GM21576 (cell line): ENCODE results near the gene HSDL2.
"Not testable (repeated sequence)": the region's sequence is repeated elsewhere in the genome, so short reads cannot be mapped to it uniquely, and the experiment has no call there.

Experiments used
- ATAC-seq: cut with Tn5 transposase; IDR thresholded peaks from one replicate; pipeline ENCODE4 v1.9.1; 2021; ENCODE audit warnings: mild to moderate bottlenecking, moderate library complexity; ENCODE audit not compliant: unreplicated experiment

Gene HSDL2

DNA sequence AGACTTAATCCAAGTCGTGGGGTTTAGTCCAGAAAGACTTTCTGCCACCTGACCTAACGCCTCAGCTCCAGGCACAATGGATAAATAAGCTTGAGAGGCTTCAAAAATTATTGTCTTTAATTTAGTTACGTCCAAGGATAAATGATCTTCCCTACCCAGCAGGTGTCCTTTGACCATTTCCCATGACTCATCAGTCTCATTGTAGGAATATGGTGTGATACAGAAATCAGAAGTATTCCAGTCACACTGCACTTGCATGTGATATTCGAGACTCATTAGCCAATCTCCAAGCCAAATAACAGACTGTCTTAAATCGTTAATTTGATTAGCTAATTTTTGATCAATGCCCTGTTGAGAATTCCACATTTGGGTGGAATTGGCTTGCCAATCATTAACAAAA lies 13.2 kb downstream of the HSDL2 start:
- not testable (repeated sequence) for ATAC-seq

DNA sequence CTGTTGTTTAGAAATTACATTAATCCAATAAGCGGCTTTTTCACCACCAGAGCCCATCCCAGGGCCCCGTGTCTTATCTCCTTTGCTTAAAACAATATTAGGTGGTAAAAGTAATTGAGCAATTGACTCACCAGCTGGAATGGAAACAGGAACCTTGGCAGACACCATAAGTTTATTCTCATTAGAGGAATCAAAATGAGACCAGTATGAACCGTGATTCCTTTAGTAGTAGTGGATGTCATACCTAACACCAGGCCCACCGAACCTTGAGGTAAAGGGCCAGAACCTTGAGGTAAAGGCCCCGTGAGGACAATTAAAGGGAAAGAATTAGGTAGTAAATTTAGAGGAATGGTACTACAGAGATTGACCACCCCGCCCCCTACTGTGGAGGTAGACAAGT lies 16.5 kb downstream of the HSDL2 start:
- ATAC-seq = no peak

DNA sequence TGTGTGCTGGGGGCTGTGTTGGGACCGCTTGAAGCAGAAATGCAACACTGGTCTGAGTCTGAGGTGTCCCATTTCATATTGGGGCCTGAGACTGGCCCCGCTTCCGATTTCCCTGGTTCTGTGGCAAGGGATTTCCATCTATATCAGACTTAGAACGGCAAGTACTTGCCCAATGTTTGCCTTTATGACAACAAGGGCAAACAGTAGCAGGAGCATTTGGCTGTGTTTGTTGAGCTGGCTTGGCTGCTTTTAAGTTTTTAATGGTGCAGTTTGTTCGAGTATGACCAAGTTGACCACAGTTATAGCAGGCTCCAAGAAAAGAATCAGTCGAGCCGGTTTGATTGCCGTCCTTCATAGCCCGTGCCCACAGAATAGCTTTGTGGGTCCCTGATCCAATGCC lies 17.0 kb downstream of the HSDL2 start:
- ATAC-seq = no peak

DNA sequence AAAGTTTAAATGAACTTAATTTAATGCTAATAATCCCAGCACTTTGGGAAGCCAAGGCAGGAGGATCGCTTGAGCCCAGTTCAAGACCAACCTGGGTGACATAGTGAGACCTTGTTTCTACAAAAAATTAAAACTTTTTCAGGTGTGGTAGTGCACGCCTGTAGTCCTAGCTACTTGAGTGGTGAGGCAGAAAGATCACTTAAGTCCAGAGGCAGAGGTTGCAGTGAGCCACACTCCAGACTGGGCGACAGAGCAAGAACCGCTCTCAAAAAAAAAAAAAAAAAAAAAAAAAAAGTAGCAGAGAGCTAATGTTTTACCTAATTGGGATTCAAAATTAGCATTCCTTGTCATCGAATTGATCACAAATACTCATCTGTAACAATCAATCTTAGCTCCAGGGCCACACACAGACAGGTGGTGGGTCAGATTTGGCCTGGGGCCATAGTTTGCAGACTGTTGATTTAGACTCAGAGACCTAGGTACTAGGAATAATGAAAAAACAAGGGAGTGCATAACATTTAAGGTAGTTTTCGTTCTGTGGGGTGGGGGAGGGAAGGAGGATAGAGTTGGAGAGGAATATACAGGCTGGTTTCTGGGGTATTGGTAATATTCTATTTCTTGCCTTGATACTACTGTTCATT lies 21.4 kb downstream of the HSDL2 start:
- no peak for ATAC-seq

DNA sequence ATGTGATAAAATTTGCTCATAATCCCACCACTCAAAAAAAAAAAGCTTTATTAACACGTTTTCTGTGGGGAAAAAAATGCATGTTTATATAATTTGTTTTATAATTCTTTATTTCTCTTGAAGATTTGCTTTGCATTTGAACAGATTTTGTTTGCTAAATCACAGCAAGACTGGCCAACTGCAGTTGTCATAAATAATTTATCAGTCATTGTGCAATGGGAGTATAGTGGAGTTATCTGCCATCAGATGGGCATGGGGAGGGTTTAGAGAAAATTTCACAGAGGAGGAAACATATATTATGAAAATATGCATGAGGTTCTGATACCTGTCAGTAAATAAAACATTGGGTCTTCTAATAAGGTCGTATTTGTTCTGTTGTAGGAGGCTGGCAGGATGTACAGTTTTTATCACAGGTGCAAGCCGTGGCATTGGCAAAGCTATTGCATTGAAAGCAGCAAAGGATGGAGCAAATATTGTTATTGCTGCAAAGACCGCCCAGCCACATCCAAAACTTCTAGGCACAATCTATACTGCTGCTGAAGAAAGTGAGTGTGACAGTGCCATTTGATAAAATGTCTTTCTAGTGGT lies 23.8 kb downstream of the HSDL2 start:
- no peak for ATAC-seq

DNA sequence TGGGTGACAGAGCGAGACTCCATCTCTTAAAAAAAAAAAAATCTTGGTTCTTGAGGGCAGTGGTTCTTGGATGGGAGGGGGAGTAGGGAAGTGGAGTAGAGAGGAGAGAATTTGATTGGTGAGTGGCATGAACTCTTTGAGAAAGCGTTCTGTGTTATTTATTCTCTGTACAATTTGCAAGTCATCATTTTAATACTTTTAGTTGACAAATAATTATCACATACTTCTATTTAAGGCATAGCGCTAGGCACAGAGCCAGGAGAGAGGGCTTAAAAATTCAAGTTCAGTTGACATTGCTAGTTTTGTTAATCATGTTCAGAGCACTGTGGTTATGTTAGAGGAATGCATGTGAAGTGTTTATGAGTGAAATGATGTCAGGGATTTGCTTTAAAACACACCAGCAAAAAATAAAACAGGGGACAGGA lies 24.6 kb downstream of the HSDL2 start:
- ATAC-seq = no peak

DNA sequence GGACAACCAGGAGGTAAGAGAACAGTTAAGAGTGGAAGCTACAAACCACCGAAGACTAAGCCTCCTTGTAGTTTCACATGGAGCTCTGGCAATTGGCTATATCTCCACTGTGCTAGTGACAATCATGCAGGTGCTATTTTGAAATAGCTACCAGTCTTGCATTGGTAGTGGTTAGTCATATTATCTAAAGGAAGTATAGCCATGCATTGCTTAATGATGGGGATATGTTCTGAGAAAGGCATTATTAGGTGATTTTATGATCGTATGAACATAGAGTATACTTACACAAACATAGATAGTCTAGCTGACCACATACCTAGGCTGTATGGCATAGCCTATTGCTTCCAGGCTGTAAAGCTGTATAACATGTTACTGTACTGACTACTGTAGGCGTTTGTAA lies 28.4 kb downstream of the HSDL2 start:
- ATAC-seq = no peak

DNA sequence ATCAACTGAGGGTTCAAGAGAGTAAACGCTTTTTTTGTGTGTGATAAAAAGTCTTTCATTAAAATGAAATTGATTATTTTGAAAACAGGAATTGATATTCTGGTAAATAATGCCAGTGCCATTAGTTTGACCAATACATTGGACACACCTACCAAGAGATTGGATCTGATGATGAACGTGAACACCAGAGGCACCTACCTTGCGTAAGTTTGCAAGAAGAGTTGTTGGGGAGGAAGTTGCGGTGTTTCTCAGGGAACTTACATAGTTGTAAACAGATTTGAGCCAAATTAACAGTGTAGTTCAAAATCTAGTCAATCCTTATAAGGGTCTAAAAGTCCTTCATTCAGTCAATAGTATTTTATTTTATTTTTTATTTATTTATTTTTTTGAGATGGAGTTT lies 28.9 kb downstream of the HSDL2 start:
- ATAC-seq = no peak

DNA sequence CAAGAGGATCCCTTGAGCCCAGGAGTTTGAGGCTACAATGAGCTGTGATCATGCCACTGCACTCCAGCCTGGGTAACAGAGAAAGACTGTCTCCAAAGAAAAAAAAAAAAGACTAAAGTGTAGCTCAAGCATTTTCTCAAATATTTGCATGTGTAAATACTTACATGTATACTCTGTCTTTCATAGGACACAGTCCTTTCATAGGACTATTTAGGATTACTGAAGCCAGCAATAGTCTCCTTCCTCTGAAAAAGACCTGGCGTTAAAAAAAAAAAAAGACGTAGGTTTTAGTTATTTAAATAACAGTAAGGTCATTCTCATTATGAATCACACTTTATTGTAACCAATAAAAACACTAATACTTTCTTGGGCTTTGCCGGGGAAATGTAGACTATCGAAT lies 29.9 kb downstream of the HSDL2 start:
- ATAC-seq = no peak

DNA sequence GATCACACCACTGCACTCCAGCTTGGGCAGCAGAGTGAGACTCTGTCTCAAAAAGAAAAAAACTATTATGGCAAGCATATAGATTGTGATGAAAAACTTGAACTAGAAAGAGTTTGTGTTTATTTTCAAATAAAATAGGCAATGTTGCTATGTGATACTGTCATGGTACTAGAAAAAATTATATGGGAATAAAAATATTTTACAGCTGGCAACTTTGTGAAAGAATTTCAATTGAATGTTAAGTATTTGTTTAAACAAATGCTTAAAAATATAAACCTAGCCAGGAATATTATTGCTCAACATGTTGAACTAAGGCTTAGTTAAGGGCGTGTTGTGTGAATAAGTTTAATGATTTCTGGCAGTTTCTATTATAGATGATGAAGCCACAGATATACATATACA lies 31.7 kb downstream of the HSDL2 start:
- no peak for ATAC-seq

DNA sequence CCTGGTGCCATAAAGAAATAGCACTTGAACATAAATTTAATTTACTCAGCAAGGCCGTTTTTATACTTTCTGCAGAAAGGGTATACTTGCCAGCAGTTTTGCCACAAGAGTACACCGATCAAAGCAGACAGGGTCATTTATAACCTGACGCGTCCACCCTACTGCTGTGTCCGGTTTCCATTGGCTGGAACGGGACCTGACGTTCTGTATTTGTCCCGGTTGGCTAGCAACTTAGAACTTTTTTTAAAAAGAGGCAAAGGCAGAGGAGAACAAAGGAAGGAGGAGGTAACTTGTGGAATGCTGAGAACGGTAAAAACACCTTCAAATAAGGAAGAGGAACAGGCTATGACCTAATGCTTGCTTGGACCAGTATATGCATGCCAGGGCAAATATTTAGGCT lies 33.8 kb downstream of the HSDL2 start:
- ATAC-seq = not testable (repeated sequence)

DNA sequence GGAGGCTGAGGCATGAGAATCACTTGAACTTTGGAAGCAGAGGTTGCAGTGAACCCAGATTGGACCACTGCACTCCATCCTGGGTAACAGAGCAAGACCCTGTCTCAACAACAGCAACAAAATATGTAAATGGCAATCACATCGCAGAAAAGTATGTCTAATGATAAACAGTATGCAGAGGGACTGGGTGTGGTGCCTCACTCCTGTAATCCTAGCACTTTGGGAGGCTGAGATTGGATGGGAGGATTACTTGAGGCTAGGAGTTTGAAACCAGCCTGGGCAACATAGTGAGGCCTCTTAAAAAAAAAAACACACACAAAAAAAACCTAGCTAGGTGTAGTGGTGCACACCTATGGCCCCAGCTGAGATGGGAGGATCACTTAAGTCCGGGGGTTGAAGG lies 40.3 kb downstream of the HSDL2 start:
- ATAC-seq = no peak

DNA sequence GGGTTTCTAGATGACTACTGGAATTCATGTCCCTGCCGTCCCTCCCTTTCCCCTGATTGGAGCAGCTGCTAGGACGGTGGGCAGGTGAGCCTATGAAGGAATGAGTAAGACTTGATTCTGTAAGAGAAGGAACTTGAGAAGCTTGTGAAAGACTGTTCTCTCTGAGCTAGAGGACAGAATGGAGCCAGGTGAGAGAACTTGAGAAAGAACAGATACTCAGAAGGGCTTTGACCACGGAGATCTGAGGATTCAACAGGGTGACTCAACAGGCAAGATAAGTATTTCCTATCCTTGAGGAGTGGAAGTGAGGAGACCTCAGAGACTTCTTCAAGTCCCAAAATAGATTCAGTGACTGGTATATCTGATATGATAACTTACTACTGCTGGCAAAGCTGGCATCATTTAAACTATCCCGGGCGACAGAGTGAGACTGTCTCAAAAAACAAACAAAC lies 41.9 kb downstream of the HSDL2 start:
- no peak for ATAC-seq

DNA sequence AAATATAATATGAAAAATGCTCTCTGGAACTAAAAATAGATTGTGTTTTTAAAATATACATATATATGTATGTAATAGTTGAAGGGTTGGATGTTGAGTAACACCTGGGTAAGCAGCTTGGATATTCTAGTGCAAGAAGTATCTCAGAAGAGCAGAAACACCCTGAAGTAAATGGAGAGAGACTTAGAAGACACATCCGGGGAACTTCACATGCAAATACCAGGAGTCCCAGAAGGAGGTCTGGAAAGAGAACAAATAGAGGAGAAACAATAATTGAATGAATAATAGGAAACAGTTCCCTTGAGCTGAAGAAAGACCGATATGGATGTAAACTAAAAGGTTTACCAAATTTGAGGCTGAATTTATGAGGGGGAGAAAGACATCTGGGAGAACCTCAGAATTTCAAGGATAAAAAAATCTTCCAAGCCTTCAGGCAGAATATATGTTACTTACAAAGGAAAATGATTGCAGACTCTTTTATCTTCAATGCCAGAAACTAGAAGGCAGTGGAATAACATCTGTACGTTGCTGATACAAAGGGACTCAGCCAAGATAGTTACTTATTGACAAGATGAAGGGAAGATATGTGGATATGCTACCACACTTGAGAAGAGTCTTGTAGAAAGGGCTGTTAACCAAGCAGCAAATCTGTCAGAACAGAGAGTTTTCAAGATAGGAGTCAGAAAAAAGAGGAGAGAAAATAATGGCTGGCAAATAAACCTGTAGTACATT lies 42.7 kb downstream of the HSDL2 start:
- ATAC-seq = no peak

DNA sequence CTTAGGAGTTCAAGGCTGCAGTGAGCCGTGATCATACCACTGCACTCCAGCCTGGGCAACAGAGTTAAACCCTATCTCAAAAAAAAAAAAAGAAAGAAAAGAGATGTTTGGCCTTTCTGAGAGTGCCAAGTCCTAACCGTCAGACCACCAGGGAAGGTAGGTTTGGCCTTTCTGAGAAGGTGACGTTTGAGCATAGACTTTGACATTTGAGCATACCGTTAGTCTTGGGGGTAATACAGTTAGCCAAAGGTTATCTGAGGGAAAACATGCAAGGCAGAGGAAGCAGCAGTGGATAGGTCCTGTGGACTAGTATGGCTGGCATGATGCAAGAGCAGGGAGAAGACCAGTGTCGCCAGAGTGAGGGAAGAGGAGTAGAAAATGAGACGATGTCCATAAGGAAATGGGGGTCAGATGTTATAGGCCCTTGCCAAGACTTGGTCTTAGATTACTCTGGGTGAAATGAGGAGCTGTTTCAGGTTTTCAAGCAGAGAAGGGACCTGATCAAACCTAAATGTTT lies 50.2 kb downstream of the HSDL2 start:
- ATAC-seq = no peak

DNA sequence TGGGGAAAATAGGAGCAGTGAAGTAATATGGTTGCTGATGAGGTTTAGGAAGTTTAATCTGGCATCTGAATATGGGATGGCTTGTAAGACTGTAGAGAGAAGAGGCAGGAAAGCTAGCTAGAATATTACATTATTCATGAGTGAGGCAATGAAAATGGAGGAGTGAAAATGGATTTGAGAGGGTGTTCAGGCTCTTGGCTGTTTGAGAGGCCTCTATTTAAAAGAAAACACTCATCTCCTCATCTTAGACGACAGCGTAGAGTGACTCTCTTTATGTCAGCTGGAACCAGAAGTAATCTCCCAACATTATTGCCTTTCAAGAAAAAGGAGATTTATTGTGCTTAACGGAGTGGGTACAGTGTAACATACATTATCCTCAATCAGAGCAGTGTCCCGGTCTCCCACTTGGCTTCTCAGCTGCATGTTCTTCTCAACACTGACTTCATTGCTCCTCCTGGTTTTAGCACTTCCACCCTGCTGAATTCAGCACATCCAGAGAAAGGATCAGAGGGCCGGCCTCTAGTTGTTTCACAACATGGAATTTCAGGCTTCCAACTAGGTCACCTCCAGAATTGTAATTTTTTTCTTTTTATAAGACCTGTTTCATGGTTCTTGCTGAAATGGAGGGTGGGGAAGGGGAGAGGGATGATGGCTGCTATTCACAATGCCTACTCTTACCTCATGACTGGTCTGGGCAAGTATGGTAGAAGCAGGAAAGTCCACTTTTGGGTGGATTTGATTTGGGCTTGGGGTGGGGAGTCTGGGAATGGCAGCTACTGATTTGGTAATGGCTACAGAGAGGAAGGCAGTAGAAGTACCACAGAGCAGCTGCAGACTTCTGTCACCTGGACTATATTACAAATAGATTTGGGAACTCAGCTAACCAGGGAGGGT lies 53.8 kb downstream of the HSDL2 start:
- no peak for ATAC-seq

DNA sequence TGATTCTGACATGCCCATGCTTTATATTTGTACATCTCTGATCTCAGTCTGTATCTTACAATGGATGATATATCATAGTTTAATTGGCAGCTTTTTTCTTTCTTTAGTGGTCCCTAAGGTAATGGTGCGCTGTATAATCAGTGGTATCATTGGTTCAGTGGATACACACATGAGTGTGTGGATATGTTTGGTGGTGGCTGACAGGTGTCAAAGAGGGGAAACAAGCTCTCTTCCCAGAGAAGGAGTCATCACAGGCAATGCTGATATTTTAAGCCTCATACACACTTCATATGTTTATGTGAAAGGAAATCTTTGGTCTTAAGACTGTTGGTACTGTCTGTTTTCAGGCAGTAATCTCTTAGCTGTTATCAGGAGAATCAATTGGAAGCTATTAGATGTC lies 54.6 kb downstream of the HSDL2 start:
- ATAC-seq = no peak

DNA sequence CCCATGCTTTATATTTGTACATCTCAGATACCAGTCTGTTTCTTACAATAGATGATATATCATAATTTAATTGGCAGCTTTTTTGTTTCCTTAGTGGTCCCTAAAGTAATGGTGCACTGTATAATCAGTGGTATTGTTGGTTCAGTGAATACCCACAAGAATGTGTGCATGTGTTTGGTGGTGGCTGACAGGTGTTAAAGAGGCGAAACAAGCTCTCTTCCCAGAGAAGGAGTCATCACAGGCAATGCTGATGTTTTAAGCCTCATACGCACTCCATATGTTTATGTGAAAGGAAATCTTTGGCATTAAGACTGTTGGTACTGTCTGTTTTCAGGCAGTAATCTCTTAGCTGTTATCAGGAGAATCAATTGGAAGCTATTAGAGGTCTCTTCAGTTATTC lies 57.5 kb downstream of the HSDL2 start:
- ATAC-seq = no peak

DNA sequence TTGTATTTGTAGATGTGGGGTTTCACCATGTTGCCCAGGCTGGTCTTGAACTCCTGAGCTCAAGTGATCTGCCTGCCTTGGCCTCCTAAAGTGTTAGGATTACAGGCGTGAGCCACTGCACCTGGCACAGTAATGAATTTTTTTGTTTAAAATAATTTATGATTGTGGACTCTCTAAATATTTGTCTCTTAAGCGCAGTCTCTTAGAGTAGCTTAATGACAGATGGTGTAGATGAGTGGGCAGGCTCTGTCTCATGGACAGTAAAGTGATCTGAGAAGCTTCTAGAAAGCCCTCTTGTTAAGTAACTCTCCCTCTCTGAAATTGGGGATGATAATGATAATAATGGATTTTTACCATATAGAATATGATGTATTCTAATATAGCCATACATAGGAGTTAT lies 59.3 kb downstream of the HSDL2 start:
- no peak for ATAC-seq

DNA sequence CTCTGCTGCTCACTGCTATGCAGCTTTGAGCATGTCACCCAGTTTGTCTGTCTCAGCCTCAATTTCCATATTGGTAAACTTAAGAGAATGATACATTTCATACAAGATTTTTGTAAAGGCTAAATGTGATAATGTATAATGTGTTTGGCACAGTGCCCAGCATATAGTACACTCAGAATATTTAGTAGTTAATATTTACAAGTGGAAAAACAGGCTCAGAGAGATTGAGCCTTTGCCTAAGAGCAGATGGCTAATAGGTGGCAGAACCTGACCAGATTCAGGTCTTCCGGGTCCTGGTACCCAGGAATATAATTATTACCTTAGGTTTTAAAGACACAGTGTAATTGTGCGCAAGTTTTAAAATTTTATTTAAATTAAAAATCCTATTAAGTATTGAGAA lies 59.9 kb downstream of the HSDL2 start:
- no peak for ATAC-seq

DNA sequence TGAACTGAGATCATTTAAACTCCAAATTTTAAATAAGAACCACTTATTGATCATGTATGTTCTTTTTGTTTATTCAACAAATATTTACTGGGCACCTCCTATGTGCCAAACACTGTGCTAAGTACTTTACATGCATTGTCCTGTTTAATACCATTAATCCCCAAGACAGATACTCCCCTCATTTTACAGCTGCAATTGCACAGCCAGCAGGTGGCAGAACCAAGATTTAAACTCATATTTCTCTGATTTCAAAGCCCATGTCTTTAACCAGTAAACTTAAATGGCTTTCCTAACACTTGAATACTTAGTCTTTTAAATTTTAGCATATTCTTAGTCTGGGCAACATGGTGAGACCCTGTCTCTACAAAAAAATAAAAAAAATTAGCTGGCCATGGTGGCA lies 63.3 kb downstream of the HSDL2 start:
- ATAC-seq = no peak
